ENCODE measurements around the gene NDUFC2.
"Not testable (repeated sequence)": the region's sequence is repeated elsewhere in the genome, so short reads cannot be mapped to it uniquely, and the experiment has no call there.

Gene NDUFC2

GRCh38 chr11:78030429-78031325 is 49.0 kb downstream of the NDUFC2 start:
- DNase-seq (ENCODE audit: low read depth in 2 of 2), result no peak

DNA sequence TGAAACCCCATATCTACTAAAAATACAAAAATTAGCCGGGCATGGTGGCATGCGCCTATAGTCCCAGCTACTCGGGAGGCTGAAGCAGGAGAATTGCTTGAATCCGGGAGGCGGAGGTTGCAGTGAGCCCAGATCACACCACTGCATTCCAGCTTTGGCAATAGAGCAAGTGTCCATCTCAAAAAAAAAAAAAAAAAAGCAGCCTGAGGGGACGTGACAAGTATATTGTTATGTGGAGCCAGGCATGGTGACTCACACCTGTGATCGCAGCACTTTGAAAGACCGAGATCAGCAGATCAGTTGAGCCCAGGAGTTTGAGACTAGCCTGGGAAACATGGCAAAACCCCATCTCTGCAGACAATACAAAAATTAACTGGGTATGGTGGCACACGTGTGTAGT is 51.2 kb downstream of the NDUFC2 start:
- not testable (repeated sequence) for DNase-seq (ENCODE audit: low read depth in 2 of 2)

DNA sequence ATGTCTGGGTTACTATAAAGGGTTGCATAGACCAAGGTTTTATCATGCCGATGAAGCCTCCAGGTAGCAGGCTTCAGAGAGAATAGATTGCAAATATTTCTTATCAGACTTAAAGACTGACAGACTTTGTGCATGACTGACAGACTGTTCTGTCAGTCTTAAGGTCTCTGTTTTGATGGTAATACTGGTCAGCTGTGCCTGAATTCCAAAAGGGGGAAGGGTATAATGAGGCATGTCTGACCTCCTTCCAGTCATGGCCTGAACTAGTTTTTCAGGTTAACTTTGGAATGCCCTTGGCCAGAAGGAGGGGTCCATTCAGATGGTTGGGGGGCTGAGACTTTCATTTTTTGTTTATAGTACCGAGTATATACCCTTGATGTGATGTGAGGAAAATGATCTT is 51.9 kb downstream of the NDUFC2 start:
- no peak for DNase-seq (ENCODE audit: low read depth in 2 of 2)

GRCh38 chr11:78025378-78025777 is 54.3 kb downstream of the NDUFC2 start:
- DNase-seq (ENCODE audit: low read depth in 2 of 2), result no peak

- no peak for DNase-seq (ENCODE audit: low read depth in 2 of 2)
These were observed 56.2 kb downstream of the NDUFC2 start for GRCh38 chr11:78023426-78023825.

- DNase-seq (ENCODE audit: low read depth in 2 of 2), result no peak
These were observed 57.0 kb downstream of the NDUFC2 start, which contains the start of gene KCTD14 for GRCh38 chr11:78022397-78023396. KCTD14 (minus strand) TSS chr11:78023276; CDS start chr11:78023249, 27 bp downstream.

DNA sequence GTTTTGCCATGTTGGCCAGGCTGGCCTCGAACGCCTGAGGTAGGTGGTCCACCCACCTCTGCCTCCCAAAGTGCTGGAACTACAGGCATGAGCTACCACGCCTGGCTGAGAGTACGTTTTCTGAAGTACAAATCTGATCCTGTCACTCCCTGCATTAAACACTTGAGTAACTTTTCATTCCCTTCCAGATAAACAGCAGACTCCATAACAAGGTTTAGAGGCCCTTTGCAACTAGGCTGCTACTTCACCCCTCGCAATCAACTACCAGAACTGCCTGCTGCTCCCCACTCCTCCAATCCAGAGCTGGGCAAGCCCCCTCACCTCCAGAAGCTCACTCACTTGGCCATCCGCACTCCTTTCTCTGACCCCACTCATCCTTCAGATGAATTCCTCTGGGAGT is 58.1 kb downstream of the NDUFC2 start:
- no peak for DNase-seq (ENCODE audit: low read depth in 2 of 2)

DNA sequence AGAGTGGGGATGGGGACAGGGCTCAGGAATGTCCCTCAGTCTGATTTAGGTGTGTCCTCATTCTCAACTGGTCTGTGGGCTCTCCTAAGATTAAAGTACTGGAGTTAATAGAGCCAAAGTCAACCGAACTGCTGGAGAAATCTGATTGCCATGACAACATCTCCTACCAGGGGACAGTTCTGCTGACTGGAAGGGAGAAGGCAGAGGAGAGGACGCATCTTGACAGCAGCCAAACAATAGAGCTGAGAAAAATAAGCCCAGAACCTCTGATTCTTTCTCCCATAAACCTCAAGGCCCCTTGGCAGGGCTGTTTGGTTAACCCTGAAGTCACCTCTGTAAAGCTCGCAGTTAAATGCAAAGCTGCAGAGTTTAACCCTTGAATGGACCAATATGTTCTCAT is 59.4 kb downstream of the NDUFC2 start:
- DNase-seq (ENCODE audit: low read depth in 2 of 2), result no peak

DNA sequence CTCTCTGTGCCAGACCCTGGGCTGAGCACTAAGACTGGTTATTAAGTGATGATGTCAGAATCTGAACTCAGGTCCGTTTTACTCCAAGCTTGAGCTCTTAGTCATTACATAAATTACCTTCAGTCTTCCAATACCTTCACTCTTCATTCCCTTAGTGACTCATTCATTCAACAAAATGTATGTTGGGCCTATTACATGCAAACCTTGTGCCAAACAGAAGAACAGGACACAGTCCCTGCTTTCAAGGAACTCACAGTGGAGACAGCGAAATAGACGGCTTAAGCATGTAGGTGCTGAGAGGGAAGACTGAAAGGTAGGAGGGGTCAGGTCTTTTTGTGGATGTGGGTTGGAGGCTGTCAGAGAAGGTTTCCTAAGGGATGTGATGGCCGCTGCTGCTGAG is 59.9 kb downstream of the NDUFC2 start:
- no peak for DNase-seq (ENCODE audit: low read depth in 2 of 2)
